ENCODE data around the gene NR4A1. TPM values are rescaled to one million over a fixed set of nuclear protein-coding genes. Genes with fewer than 3 reads are reported as not detected.

NR4A1 gene
- total RNA-seq, 1 donor from 2014 or later: 16.9 TPM

DNA sequence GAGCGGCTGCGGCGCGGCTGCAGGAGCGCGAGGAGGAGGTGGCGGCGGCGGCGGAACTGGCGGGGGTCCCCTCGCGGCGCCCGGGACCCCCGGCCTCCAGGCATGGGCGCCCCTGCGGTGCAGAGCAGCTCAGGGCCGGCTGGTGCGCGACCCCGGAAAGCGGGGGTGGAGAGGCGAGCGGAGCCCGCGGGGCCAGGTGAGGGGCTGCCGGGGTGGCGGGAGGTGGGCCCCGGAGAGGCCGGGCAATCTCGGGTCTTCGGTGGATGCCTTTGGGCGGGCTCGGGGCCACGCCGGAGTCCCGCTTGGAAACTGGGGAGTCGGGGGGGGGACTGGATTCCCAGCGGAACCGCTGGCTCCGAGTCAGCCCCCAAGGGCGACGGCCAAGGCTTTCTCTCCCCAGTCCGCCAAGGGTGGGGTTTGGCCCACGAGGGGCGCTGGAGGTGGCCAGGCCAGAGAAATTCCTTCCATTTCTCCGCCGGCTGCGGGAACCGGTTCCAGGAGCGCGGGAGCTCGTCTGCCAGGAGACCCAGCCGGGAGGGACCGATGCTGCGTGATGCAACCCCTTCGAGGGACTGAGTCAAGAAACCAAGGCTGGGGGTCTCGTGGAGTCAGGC, 13.9 kb upstream of the NR4A1 start:
- intact Hi-C loops (cut with micrococcal nuclease): loop anchor here (1.0 kb wide), 2 partner anchors 14 to 32 kb away; partner anchors contain the start of genes ATG101 and NR4A1

DNA sequence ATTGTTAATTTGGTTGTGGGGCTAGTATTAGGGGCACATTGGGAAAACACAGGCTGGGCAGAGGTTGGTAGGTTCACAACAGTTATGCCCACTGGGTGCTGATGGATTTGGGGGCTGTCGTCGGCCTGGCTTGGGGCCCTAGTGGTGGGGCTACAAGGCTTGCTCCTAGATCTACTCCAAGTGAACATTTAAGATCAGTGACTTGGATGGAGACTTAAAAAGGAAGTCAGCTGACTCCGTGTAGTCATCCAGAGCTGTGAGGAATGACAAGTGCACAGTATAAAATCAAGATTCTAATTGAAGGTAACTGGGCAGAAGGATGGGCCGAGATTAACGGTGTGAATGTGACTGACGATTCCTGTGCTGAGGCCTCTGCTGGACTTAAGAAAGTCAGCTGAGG, 12.8 kb upstream of the NR4A1 start:
- intact Hi-C loops (cut with micrococcal nuclease): no loop called here

DNA sequence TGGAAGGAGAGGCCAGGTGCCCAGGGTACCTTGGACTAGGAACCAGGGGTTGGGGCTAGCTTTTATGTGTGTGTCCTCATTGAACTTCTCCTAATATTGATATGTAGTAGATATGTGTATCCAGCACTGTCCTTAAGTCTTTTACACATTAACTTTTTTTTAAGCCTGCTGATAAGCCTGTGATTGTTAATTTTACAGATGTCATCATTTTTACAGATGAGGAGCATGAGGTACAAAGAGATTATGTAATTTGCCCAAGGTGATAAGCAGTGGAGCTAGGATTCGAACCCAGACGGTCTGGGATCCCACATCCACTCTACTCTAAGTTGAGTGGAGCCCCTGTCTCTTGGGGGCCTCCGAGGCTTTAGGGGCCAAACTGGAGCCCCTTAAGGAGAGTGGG, 10.2 kb upstream of the NR4A1 start:
- intact Hi-C loops (cut with micrococcal nuclease): no loop called here

DNA sequence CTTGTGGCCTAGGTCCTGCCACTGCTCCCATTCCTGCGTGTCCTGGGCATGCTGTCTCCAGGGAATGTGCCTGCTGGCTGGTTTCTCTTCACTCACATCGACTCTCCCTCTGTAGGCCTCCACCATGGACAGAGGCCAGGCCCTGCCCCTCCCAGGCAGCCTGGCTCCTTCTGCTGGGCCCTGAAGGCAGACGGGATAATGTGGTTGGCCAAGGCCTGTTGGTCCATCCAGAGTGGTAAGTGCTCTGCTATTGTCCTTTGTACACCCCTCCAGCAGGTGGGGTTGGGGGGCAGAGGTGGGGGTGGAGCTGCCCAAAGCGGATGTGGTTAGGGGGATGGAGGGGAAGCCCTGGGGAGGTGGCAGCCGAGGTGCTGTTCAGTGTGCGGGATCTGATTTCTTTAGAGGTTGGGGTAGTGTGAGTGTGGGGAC, 9.5 kb upstream of the NR4A1 start:
- intact Hi-C loops (cut with micrococcal nuclease): no loop called here

DNA sequence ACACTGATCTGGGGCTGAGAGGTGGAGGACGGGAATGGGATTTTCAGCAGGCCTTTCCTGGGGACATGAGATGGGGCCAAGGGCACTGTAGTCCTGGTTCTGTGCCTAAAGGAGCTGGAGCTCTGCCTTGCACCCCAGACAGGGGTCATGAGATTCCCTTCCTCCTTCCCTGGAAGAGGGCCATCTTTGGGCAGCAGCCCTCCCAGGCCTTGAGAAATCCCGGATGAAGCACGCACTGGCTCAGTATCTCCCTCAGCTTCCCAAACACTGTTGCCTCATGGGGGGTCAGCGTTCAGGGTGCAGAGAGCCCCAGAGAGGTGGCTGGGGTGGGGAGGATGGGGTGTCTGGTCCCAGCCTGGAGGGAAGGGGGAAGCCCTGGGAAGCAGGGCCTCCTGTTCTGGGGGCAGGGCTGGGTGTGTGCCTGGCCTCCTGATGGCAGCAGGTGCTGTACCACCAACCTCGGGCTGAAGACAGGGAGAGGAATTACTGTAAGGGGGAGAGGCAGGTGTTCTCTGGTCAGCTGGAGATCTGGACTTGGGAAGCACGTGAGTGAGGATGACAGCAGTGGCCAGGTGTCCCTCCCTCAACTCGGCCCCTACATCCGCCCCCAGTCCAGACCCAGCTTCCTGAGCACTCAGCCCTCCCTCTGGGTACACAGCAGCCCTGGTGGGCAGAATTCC, 8.4 kb upstream of the NR4A1 start:
- intact Hi-C loops (cut with micrococcal nuclease): no loop called here

DNA sequence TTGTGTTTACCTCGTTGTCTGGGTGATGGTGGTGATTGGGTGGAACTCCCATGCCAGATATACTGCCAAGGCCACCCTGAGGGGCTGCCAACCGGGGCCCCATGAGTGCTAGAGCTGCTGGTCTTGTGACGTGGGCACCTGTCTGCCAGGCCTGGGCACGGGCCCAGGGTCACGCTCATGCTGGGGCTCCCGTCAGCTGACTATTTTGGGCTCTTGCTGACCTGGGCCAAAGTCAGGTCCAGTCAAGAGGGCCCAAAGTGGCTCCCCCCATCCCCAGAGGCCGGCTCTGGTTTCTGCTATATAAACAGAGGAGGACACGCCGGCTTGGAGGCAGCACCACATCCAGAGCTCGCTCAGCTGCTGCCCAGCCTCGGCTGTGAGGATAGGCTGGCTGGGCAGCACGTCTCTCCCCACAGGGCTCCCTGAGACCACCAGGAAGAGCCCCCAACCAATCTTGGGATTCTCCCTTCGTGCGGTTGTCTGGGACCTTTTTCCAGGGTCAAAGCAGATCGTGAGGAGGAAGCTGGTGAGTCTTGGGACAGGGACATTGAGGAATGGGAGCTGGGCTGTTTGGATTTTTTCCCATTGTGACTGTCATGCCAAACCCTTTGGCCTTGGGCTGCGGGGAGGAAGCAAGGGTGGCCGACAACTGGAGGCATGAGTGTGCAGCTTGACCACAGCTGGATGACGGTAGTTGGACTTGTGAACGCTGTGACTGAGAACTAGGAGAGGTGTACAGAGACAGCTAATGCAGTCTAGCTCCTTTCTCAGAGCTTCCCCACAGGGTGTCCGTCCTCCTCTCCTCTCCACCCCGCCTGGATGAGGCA, 7.6 kb upstream of the NR4A1 start:
- intact Hi-C loops (cut with micrococcal nuclease): no loop called here

DNA sequence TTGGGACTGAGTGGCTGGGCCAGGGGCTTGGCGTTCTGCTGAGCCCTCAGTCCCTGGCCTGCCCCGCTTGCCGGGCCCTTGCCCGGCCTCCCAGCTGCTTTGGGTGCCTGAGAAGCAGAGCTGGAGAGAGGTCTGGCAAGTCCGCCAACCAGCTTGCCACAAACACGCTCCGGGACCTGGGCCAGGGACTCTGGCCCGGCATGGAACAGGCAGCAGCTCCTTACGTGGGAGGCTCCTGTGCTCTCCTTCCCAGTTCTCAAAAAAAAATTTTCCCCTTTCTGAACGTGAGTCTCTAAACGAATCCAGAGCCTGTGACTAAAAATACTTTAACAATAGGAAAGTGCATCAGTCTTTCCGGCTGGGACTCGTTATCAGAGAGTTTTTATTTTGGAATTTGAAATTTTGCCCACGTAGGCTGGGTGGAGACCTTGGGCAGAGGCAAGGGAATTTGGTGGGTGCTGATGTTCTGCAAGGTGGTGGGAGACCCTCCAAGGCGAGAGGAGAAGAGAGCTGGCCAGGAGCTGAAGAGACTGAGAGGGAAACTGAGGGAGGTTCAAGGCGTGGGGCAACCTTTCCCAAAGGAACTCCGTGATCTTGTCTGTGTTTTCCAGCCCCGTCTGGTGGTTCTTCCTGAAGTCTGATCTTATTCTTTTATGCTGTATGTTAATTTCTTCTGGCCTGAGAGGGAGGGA, 6.8 kb upstream of the NR4A1 start:
- intact Hi-C loops (cut with micrococcal nuclease): no loop called here

DNA sequence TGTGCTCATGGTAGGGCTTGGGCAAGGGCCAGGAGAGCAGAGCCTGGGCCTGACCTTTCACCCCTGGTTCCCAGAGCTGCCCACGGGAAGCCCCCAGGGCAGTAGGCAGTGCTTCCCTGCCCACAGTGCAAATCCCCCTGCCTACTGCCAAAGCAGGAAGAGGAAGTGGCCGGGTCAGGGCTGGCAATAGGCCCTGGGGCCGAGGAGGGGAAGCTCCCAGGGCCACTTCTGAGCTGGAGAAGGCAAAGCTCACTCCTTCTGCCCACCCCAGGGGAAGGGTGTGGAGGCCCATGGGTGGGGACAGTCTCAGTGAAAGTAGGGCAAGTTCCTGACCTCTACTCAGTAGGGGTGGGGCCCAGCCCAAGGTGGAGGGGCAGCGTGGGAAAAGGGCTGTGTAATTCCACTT, 5.4 kb upstream of the NR4A1 start:
- intact Hi-C loops (cut with micrococcal nuclease): no loop called here

DNA sequence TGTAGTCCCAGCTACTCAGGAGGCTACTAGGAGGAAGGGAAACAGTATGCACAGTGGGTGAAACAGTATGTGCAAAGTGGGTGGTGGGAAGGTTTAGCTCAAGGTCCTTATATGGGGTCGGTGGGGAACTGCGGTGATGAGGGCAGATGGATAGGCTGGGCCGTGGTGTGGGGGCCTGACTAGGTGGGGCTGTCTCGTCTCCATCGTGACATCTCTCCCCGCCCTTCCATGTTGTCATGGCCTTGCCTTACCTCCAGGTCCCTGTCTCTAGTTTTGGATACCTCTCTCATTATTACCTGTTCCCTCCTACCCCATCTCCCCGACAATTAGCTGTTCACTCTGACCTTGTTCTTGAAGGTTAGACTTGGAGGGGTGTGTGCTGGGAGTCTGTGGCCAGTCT, 4.4 kb upstream of the NR4A1 start:
- intact Hi-C loops (cut with micrococcal nuclease): no loop called here

DNA sequence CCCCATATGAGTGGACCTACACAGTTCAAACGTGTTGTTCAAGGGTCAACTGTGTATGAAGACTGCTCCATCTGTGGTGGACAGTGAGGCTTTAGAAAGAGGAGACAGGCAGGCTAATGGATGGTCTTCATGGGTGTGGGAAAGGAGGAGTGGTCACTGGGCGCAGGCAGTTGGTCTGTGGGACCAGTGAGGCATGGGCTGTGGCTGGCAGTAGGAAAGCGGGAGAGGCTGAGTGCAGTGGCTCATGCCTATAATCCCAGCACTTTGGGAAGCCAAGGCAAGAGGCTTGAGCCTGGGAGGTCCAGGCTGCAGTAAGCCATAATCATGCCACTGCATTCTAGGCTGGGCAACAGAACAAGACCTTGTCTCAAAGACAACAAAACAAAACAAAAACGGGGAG, 2.0 kb upstream of the NR4A1 start:
- intact Hi-C loops (cut with micrococcal nuclease): no loop called here

DNA sequence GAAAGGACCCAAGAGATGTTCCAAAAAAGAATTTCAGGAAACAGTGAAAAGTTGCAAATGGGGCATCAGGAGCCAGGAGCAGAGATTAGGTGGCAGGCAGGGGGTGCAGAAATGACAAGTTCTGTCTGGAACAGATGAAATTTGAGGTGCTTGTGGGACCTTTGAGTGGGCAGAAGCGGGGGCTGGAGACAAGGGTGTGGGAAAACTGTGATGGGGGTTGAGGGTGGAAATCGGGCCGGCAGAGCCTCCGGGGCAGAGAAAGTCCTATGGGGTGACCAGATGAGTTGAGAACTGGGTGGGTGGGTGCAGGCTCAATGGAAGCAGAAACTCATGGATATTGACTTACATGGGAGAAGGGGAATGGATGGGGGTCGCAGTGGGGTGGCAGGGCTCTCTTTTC, 1.6 kb upstream of the NR4A1 start:
- intact Hi-C loops (cut with micrococcal nuclease): loop anchor here (2.0 kb wide), 1 partner anchor 957 kb away; the partner anchor contains the start of gene EIF4B

DNA sequence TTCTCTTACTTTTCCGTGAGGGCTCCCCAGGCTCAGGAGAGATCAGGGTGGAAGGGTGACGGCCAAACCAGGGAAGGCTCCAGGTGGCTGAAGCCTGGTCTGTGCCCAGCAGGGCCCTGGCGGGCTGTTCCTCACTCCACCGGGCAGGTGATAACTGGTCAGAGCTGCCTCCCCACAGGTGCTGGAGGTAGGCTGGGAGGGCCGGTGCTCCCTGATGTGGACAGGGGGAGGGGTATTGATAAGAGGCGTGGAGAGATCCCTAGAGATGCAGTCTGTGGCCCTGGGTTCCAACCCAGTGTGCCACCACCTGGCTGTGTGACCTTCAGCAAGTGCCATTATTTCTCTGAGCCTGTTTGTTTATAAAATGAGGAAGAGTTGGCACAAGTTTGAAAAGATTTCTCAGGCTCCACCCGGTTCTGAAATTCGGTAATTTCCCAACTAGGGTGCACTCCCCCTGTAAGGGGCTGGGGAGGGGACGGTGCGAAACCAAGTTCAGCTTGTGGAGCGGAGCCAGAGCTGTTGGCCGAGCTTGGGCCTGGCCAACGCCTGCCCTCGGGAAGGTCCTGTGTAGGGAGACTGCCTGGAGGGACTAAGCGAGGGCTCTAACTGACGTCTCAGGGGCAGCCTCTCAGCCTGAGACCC, 1.0 kb upstream of the NR4A1 start:
- intact Hi-C loops (cut with micrococcal nuclease): loop anchor here (2.0 kb wide), 1 partner anchor 957 kb away; the partner anchor contains the start of gene EIF4B

DNA sequence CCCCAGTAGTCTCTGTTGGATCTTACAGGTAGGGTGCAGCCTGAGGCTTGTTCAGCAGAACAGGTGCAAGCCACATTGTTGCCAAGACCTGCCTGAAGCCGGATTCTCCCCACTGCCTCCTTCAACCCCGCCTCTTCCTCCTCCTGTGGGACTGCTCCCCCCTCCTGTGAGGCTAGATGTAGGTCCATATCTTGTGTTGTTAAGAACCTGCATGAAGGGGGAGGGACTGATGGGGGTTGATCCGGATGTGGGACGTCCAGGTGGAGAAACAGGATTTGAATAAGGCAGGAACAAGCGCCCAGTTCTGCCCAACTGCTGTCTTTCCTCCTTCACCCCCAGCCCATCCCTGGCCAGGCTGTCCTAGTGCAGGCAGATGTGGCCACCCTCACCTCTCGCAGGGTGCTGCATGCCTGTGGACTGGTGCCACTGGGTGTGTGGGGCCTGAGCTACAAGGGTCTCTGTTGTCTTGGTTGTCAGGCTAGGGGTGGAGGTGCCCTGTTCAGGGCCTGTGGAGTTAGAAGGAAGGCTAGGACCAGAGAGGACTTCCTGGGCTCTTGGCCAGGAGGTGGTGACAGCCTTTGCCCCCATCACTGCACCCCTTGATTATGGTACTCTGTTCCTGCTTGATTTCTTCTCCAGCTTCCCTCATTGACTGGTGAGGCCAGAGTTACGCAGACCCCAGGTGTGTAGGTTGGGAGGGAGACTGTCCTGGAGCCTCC, 1.4 kb downstream of the NR4A1 start:
- intact Hi-C loops (cut with micrococcal nuclease): no loop called here

DNA sequence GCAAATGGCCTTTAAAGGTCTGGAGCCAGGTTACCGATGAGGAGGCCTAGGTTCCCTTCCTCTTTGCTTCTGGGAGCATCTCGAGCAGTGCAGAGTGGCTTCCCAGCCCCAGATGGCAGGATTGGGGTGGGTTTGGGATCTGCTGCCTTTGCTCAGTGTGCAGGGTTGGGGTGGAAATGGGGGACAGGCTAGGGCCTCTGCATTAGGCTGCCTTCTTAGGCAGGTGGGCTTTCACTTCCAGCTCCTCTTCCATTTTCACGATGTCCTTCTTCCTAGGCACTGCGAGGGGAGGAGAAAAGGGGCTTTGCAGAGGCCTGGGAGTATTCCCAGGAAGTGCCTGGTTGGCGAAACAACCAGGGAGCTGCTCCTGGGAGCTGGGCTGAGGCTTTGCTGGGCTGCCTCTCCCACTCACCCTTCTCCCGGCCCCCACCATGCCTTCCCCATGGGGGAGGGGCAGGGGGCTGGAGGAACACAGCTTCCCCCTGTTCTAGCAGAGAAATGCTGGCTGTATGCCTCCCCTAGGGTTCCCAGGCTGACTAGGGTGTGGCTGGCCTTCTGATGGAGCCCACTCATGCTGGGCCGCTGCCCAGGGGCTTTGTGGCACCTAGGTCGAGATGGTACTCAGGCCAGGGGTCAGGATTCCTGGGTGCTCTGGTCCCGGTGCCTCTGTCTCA, 2.4 kb downstream of the NR4A1 start:
- intact Hi-C loops (cut with micrococcal nuclease): no loop called here

DNA sequence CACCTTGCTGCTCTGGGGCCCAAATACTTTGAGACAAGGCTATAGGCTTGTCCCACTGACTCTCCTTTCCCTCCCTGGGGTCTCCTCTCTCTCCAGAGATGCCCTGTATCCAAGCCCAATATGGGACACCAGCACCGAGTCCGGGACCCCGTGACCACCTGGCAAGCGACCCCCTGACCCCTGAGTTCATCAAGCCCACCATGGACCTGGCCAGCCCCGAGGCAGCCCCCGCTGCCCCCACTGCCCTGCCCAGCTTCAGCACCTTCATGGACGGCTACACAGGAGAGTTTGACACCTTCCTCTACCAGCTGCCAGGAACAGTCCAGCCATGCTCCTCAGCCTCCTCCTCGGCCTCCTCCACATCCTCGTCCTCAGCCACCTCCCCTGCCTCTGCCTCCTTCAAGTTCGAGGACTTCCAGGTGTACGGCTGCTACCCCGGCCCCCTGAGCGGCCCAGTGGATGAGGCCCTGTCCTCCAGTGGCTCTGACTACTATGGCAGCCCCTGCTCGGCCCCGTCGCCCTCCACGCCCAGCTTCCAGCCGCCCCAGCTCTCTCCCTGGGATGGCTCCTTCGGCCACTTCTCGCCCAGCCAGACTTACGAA, 3.1 kb downstream of the NR4A1 start:
- intact Hi-C loops (cut with micrococcal nuclease): no loop called here

DNA sequence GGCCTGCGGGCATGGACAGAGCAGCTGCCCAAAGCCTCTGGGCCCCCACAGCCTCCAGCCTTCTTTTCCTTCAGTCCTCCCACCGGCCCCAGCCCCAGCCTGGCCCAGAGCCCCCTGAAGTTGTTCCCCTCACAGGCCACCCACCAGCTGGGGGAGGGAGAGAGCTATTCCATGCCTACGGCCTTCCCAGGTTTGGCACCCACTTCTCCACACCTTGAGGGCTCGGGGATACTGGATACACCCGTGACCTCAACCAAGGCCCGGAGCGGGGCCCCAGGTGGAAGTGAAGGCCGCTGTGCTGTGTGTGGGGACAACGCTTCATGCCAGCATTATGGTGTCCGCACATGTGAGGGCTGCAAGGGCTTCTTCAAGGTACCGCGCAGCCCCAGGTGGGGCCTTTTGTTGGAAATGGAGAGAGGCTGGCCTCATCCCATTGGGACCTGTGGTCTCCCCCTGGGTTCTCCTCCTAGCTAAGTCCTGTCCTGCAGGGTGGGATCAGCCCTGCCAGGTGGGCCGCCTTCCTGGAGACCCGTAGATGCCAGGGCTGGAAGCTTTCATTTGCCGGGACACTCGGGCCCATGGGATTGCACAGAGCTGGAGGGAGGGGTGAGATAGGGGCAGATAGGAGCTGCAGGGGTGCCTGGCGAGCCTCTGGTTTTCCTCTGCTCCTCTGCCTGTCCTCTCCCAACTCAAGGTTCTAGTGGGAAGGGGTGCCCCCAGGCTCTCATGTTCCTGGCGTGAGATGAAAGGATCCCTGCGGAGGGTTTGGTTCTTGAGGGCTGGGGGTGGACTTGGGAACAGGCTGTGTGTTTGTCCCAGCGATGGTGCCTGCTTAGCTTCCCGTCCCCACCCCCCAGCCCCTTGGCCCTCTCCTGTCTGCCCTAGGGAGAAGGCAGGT, 3.8 kb downstream of the NR4A1 start:
- intact Hi-C loops (cut with micrococcal nuclease): no loop called here

DNA sequence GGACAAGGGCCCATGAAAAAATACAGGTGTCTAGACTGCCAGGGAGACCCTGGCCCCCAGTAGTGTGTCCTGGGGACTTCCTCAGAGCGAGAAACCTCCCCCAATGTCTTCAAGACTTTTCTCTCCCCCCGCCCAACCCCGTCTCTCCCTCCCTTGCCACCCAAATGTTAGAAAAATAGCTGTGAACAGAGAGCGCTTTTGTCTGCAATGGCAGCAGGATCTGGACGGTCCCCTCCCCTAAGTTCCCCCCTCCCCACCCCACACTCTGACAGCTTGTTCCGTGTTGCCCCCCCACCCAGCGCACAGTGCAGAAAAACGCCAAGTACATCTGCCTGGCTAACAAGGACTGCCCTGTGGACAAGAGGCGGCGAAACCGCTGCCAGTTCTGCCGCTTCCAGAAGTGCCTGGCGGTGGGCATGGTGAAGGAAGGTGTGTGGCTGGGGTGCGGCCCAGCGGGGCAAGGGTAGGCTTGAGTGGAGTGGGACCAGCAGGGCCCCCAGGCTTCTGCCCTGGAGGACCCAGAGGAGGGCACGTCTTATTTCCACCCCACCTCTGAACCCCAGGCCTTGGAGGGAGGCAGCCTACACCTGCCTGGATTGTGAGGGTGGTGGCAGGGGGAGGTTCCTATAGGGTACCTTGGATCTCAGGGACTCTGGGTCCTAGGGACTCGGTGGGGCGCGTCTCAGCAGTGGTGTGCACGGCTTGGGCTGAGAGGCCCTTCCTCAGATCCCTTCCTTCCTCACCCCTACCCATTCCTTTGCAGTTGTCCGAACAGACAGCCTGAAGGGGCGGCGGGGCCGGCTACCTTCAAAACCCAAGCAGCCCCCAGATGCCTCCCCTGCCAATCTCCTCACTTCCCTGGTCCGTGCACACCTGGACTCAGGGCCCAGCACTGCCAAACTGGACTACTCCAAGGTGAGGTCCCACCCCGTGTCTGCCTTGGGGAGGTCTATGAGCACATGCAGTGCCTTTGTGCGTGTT, 4.8 kb downstream of the NR4A1 start:
- intact Hi-C loops (cut with micrococcal nuclease): no loop called here

Measured in T-helper 1 cell treated with Interleukin-12 subunit alpha and Interleukin-12 subunit beta and Interleukin-4 antibody, amounts not matched to agents 30 ng/mL and 1 ng/mL, for 36 hours (primary cell).